H1 (cell line): ENCODE measurements around the gene ZNF764.

Experiments used
- CTCF ChIP-seq, 3 experiments: IDR thresholded peaks; 1 replicate in 2 of 3; 2 replicates in 1 of 3; pipeline versions ENCODE4 v1.5.1 to v1.6.1; 2011; ENCODE audit warnings: low read length in 3 of 3, mild to moderate bottlenecking in 3 of 3, inconsistent platforms in 2 of 3, low read depth in 1 of 3, moderate library complexity in 1 of 3; ENCODE audit not compliant: insufficient read depth in 1 of 3; ENCODE audit errors: control extremely low read depth in 1 of 3
- EP300 ChIP-seq, 2 experiments: IDR thresholded peaks; 1 replicate in 1 of 2; 2 replicates in 1 of 2; pipeline ENCODE4 v1.6.1; 2011 to 2012; ENCODE audit warnings: low read depth in 2 of 2, low read length in 2 of 2, mild to moderate bottlenecking in 2 of 2, borderline replicate concordance in 1 of 2, inconsistent platforms in 1 of 2, moderate library complexity in 1 of 2
- EZH2 ChIP-seq: fragments of 200-600 bp; sonication (generic); IDR thresholded peaks from 2 replicates; pipeline ENCODE4 v1.7.1; 2012; ENCODE audit warnings: low read depth, mild to moderate bottlenecking, moderate library complexity, low read length, inconsistent platforms; ENCODE audit not compliant: severe bottlenecking
- FOSL1 ChIP-seq: IDR thresholded peaks from 2 replicates; pipeline ENCODE4 v1.6.1; 2011; ENCODE audit warnings: mild to moderate bottlenecking, low read depth, low read length, moderate library complexity; ENCODE audit not compliant: insufficient read depth
- TAF1 ChIP-seq: IDR thresholded peaks from 2 replicates; pipeline ENCODE4 v1.6.1; 2011; ENCODE audit warnings: mild to moderate bottlenecking, low read depth, low read length
- TF ChIP-seq, protein P1 (sequence below): IDR thresholded peaks from 2 replicates; pipeline ENCODE4 v1.6.1; 2012; ENCODE audit warnings: low read length, inconsistent platforms

DNA sequence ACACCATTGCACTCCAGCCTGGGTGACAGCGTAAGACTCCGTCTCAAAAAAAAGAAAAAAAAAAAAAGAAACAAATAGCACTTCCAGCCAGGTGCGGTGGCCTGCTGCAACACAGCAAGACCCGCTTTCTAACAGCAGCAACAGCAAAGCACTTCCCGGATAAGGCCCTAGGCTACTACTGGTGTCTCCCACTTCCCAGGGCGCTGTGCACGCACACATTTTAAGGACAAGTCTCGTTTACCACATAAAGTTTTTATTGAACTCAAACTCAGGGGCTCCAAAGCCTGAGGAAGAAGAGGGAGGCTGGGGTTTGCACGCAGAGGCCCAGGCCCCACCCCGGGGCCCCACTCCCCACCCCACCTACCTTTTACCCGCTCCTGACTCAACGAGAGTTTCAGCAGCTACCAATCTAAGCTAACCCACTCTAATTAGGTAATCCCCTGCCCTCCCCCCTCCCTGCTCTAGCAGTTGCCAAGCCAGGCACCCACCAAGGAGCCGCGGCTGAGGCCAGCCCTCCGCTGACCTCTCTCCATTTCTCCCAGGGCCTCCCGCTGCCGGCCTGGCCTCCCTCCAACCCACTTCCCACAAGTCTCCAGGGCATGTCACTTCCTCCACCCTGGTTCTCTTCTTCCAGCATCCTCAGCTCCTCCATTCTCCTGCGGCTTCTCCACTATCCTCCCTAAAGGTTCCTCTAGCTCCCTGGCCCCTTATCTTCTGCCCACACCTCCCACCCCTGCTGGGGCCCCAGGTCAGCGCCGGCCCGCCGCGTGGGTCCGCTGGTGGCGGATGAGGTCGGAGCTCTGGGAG, 34.2 kb downstream of the ZNF764 start:
- no peak for TF ChIP-seq FOSL1
- no peak for TF ChIP-seq CTCF (IDR thresholded peaks at IDR 0.05; ENCODE audit: control extremely low read depth in 1 of 3, insufficient read depth in 1 of 3, low read depth in 1 of 3, low read length in 3 of 3)
- TF ChIP-seq TAF1, result no peak
- TF ChIP-seq, protein P1, sequence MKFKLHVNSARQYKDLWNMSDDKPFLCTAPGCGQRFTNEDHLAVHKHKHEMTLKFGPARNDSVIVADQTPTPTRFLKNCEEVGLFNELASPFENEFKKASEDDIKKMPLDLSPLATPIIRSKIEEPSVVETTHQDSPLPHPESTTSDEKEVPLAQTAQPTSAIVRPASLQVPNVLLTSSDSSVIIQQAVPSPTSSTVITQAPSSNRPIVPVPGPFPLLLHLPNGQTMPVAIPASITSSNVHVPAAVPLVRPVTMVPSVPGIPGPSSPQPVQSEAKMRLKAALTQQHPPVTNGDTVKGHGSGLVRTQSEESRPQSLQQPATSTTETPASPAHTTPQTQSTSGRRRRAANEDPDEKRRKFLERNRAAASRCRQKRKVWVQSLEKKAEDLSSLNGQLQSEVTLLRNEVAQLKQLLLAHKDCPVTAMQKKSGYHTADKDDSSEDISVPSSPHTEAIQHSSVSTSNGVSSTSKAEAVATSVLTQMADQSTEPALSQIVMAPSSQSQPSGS, result no peak
- TF ChIP-seq EZH2, result no peak
- no peak for TF ChIP-seq EP300 (IDR thresholded peaks at IDR 0.05; ENCODE audit: borderline replicate concordance in 1 of 2, low read depth in 2 of 2, low read length in 2 of 2)
